ENCODE measurements around the gene RPL3. TPM values are rescaled to one million over a fixed set of nuclear protein-coding genes. Genes with fewer than 3 reads are reported as not detected.

The RPL3 gene
- total and polyA plus RNA-seq, 3 donors from 2014 or later: 1,087 to 2,075 (median 2,042) TPM

DNA sequence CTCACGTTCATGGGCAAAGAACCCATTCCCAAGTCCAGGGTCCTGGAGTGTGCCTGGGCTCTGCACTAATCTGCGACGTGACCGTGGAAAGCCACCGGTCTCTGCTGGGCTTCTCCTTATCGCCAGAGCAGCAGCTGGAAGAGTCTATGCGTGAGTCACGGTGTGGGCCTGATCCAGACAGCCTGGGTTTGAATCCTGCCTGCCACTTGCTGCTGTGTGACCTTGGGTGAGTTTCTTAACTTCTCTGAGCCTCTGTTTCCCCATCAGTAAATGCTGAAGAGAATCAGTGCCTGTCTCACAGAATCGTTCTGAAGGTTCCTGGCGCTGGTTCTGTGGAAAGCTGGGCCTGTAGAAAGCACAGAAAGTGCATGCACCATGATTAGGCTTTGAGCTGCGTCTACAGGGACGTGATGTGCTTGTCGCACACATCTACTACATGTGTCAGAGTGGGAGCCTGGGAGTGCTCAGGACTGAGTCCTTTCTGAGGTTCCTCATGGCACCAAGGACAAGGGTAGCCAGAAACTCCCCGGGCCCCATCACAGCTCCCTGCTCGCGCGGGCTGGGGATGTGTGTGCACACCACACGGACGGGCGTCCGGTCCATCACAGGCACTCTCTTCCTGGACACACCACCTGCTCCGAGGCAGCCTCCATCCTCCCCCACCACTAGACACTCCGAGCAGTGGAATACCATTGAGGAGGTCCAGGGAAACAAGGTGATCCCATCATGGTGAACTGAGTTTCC is 54.1 kb downstream of the RPL3 start:
- no peak for TF ChIP-seq POLR2A (IDR thresholded peaks at IDR 0.05)
- TF ChIP-seq, protein P1, sequence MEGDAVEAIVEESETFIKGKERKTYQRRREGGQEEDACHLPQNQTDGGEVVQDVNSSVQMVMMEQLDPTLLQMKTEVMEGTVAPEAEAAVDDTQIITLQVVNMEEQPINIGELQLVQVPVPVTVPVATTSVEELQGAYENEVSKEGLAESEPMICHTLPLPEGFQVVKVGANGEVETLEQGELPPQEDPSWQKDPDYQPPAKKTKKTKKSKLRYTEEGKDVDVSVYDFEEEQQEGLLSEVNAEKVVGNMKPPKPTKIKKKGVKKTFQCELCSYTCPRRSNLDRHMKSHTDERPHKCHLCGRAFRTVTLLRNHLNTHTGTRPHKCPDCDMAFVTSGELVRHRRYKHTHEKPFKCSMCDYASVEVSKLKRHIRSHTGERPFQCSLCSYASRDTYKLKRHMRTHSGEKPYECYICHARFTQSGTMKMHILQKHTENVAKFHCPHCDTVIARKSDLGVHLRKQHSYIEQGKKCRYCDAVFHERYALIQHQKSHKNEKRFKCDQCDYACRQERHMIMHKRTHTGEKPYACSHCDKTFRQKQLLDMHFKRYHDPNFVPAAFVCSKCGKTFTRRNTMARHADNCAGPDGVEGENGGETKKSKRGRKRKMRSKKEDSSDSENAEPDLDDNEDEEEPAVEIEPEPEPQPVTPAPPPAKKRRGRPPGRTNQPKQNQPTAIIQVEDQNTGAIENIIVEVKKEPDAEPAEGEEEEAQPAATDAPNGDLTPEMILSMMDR (IDR thresholded peaks at IDR 0.05): no peak
- H3K27ac ChIP-seq: no peak overlapping the region
- no peaks in the 10 kb centered on the region for H3K36me3 ChIP-seq (ENCODE audit: low read depth, missing control alignments)
- H3K4me3 ChIP-seq: no peak overlapping the region
- 89 to 95% methylated on average over 16 to 23 of the region's 23 CpGs for WGBS, 2 donors
- no peaks in the 10 kb centered on the region for H3K9me3 ChIP-seq
- intact Hi-C loops (cut with DNase I; ENCODE audit: low total_unique reads): no loop called here
- no peaks in the 10 kb centered on the region for H3K4me1 ChIP-seq
- H3K27me3 ChIP-seq: no peaks in the 10 kb centered on the region
- no peak for DNase-seq

DNA sequence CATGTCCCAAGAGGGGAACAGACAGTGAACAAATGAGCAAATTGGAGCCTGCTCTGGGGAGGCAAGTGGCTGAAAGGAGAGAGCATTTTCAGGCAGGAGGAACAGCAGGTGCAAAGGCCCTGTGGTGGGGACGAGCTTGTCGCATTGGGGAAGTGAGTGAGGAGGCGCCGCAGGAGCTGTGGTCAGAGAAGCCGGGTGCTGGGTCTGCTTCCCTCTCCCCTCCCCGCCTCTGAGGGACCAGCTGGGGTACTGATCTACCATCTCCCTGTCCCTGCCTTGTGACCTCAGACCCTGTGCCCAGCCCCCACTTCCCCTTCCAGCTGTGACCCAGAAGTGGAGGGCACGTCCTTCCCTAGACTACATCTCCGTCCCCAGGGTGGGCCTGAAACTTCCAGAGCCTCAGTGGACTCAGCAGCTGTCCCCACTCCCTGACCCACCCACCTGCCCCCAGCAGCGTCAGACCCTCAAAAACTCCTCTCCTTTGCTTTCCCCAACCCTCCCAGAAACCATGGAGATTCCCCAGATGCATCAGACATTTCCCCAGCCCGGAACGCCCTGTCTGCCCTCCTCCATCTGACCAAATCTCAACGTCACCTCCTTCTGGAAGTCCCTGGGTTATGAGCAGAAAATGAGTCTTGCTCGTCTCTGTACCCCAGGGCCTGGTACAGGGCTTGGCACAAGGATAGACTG is 54.9 kb downstream of the RPL3 start:
- intact Hi-C loops (cut with DNase I; ENCODE audit: low total_unique reads): no loop called here
- WGBS, 2 donors: 86 to 87% methylated on average over 8 to 13 of the region's 13 CpGs
- Histone ChIP-seq H3K9me3 (no peaks in the 10 kb centered on the region), H3K36me3 (ENCODE audit: low read depth, missing control alignments) (no peaks in the 10 kb centered on the region), H3K27me3 (no peaks in the 10 kb centered on the region), H3K4me1 (no peaks in the 10 kb centered on the region), H3K4me3 (no peak overlapping the region), H3K27ac (no peak overlapping the region)
- TF ChIP-seq POLR2A (IDR thresholded peaks at IDR 0.05): no peak
- TF ChIP-seq, protein P1 (IDR thresholded peaks at IDR 0.05): no peak
- peak; percentile 52 for DNase-seq

DNA sequence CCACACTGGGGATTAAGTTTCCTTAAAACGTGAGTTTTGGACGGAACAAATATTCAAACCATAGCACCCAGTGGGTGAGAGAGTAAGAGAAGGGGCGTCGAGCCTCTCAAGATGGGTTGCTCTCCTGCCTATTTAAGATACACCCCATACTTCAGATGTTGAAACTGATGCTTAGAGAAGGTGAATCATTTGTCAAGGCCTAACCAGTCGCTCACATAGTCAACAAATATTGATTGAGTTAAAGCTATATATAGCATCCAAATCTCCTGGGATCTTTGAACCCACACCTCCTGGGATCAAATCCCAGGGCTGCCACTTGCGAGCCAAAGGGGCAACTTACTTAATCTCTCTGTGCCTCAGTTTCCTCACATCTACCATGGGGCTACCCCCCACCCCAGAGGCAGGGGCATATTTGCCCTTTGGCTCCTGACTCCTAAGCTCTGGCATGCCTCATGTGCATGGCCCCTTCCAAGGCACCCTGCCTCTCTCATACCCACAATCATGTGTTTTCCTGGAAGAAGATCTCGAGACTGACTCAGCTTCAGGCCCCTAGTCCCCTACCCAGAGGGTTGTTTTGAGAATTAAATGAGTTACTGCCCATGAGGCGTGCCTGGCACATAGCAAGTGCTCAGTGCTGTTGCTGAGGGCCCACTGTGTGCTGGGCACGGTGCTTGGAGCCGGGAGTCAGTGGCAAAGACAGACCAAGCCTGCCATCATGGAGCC is 55.6 kb downstream of the RPL3 start:
- no peak overlapping the region for H3K4me3 ChIP-seq
- TF ChIP-seq POLR2A (IDR thresholded peaks at IDR 0.05): no peak
- TF ChIP-seq, protein P1 (IDR thresholded peaks at IDR 0.05): no peak
- intact Hi-C loops (cut with DNase I; ENCODE audit: low total_unique reads): no loop called here
- DNase-seq: no peak
- WGBS, 2 donors: 92 to 93% methylated on average over 9 to 10 of the region's 10 CpGs
- H3K27ac ChIP-seq: no peak overlapping the region
- H3K36me3 ChIP-seq (ENCODE audit: low read depth, missing control alignments): no peaks in the 10 kb centered on the region
- no peaks in the 10 kb centered on the region for H3K4me1 ChIP-seq
- no peaks in the 10 kb centered on the region for H3K27me3 ChIP-seq
- H3K9me3 ChIP-seq: no peaks in the 10 kb centered on the region

Small RNA genes lying within 50 kb of the gene (small RNA-seq; reads per million reads assigned to genes)
- gene SNORD43 (0 reads per million in 2 donors), gene SNORD83A (12,214 to 21,829 reads per million in 2 donors), gene SNORD83B (0 reads per million in 2 donors)

Other genes with a start within 250 kb of the RPL3 start
- 10 to 100 TPM; 68.3 to 73.8 TPM for gene APOBEC3G, start 242.3 kb downstream of the RPL3 start, total RNA-seq
- 56.4 TPM for gene APOBEC3G, start 242.3 kb downstream of the RPL3 start, polyA plus RNA-seq (ENCODE audit: insufficient read depth, low read depth, low replicate concordance)
- 1 to 10 TPM; 3.5 to 5.2 TPM for gene APOBEC3H, start 222.4 kb downstream of the RPL3 start, total RNA-seq
- 3.6 TPM for gene APOBEC3H, start 222.4 kb downstream of the RPL3 start, polyA plus RNA-seq (ENCODE audit: insufficient read depth, low read depth, low replicate concordance)
- 10 to 100 TPM; 51.3 to 62.8 TPM for gene CBX7, start 166.9 kb downstream of the RPL3 start, total RNA-seq
- gene CBX7, start 166.9 kb downstream of the RPL3 start, polyA plus RNA-seq (ENCODE audit: insufficient read depth, low read depth, low replicate concordance): 25.7 TPM
- gene PDGFB, start 74.6 kb downstream of the RPL3 start, total RNA-seq: 10 to 100 TPM in 1 of 2 donors, 1 to 10 TPM in 1; 9.8 to 13.3 TPM
- gene PDGFB, start 74.6 kb downstream of the RPL3 start, polyA plus RNA-seq (ENCODE audit: insufficient read depth, low read depth, low replicate concordance): 7.7 TPM
- gene SYNGR1, start 30.4 kb upstream of the RPL3 start, total RNA-seq: 10 to 100 TPM; 20.4 to 32.5 TPM
- 46.8 TPM for gene SYNGR1, start 30.4 kb upstream of the RPL3 start, polyA plus RNA-seq (ENCODE audit: insufficient read depth, low read depth, low replicate concordance)
- gene TAB1, start 80.2 kb upstream of the RPL3 start, total RNA-seq: 10 to 100 TPM; 29.8 to 35.7 TPM
- gene TAB1, start 80.2 kb upstream of the RPL3 start, polyA plus RNA-seq (ENCODE audit: insufficient read depth, low read depth, low replicate concordance): 21.9 TPM
- gene MGAT3, start 137.4 kb upstream of the RPL3 start, total RNA-seq: 1 to 10 TPM; 4.6 to 6.4 TPM
- gene MGAT3, start 137.4 kb upstream of the RPL3 start, polyA plus RNA-seq (ENCODE audit: insufficient read depth, low read depth, low replicate concordance): 9.7 TPM
- gene MIEF1, start 182.7 kb upstream of the RPL3 start, total RNA-seq: 100 to 1,000 TPM in 1 of 2 donors, 10 to 100 TPM in 1; 60.6 to 120 TPM
- gene MIEF1, start 182.7 kb upstream of the RPL3 start, polyA plus RNA-seq (ENCODE audit: insufficient read depth, low read depth, low replicate concordance): 78.2 TPM
- gene ATF4, start 200.9 kb upstream of the RPL3 start, total RNA-seq: 100 to 1,000 TPM; 192 to 228 TPM
- 227 TPM for gene ATF4, start 200.9 kb upstream of the RPL3 start, polyA plus RNA-seq (ENCODE audit: insufficient read depth, low read depth, low replicate concordance)
- 100 to 1,000 TPM; 156 to 158 TPM for gene RPS19BP1, start 213.1 kb upstream of the RPL3 start, total RNA-seq
- gene RPS19BP1, start 213.1 kb upstream of the RPL3 start, polyA plus RNA-seq (ENCODE audit: insufficient read depth, low read depth, low replicate concordance): 97.7 TPM

All from testis (tissue), 3 donors.